Suprapubic skin (tissue), 4 donors: ENCODE measurements around the gene PCTP. TPM values are rescaled to one million over a fixed set of nuclear protein-coding genes. Genes with fewer than 3 reads are reported as not detected.

ENCODE experiments used
- DNase-seq, 2 donors: peaks; one replicate each; pipeline ENCODE4 v3.0.0-alpha.2; 2019; ENCODE audit warnings: low spot score in 2 of 2
- H3K27ac ChIP-seq: fragments of 200-600 bp; sonication (generic); one replicate; pipeline ENCODE4 v1.5.1; 2019
- H3K27me3 ChIP-seq: fragments of 200-600 bp; sonication (generic); one replicate; pipeline ENCODE4 v1.5.1; 2019
- H3K36me3 ChIP-seq: fragments of 200-600 bp; sonication (generic); one replicate; pipeline ENCODE4 v1.5.1; 2019
- H3K4me1 ChIP-seq: fragments of 200-600 bp; sonication (generic); one replicate; pipeline ENCODE4 v1.5.1; 2019
- H3K4me3 ChIP-seq: fragments of 200-600 bp; sonication (generic); one replicate; pipeline ENCODE4 v1.5.1; 2019; ENCODE audit warnings: mild to moderate bottlenecking
- H3K9me3 ChIP-seq: fragments of 200-600 bp; sonication (generic); one replicate; pipeline ENCODE4 v1.5.1; 2019
- CTCF ChIP-seq, 2 donors: fragments of 200-600 bp in 1 of 2; fragments of 450-650 bp in 1 of 2; sonication (generic) in 1 of 2; IDR thresholded peaks; one replicate each; pipeline ENCODE4 v1.5.1; 2016 to 2019; ENCODE audit warnings: antibody characterized with exemption in 2 of 2, mild to moderate bottlenecking in 1 of 2, moderate library complexity in 1 of 2
- EP300 ChIP-seq: sonication (generic); formaldehyde crosslinking; IDR thresholded peaks from one replicate; pipeline ENCODE4 v1.6.1; 2017; ENCODE audit warnings: antibody characterized with exemption
- POLR2A ChIP-seq, 2 donors: fragments of 450-650 bp; IDR thresholded peaks; one replicate each; pipeline ENCODE4 v1.6.1; 2017; ENCODE audit warnings: antibody characterized with exemption in 2 of 2, mild to moderate bottlenecking in 2 of 2, moderate library complexity in 2 of 2
- POLR2AphosphoS5 ChIP-seq, 3 donors: sonication (generic); formaldehyde crosslinking; IDR thresholded peaks; one replicate each; pipeline ENCODE4 v1.6.1; 2017; ENCODE audit warnings: antibody characterized with exemption in 3 of 3
- WGBS: methylation state at CpG from one replicate; pipeline ENCODE4 v1.1.5; 2018; 5-methylcytosine and 5-hydroxymethylcytosine counted together
- total RNA-seq, 4 donors: library from RNA; depleted of rRNA; stranded (reverse); fragments of >200 nt; gene quantifications; one replicate each; pipeline ENCODE4 v1.1.0, GENCODE V29; 2016

PCTP gene
- total RNA-seq, 4 donors from 2014 or later: 6.4 to 17.4 (median 11.2) TPM

- TF ChIP-seq POLR2AphosphoS5 (IDR thresholded peaks at IDR 0.05): no peak
- WGBS: 38% methylated on average over 5 of the region's 5 CpGs
- H3K4me3 ChIP-seq: peak overlapping the region; percentile 36
- H3K27ac ChIP-seq: peak overlapping the region; percentile 72
- no peaks in the 10 kb centered on the region for H3K9me3 ChIP-seq
- H3K36me3 ChIP-seq: no peaks in the 10 kb centered on the region
- H3K27me3 ChIP-seq: no peaks in the 10 kb centered on the region
- no peak for DNase-seq
- H3K4me1 ChIP-seq: peaks cover 44% of the 10 kb centered on the region
Observed at GRCh38 chr17:55722016-55722736, 28.7 kb upstream of the PCTP start.

- TF ChIP-seq POLR2AphosphoS5 (IDR thresholded peaks at IDR 0.05): no peak
- TF ChIP-seq POLR2A (IDR thresholded peaks at IDR 0.05): peak in 1 of 2 donors; percentile 54
- H3K9me3 ChIP-seq: no peaks in the 10 kb centered on the region
- WGBS: 9% methylated on average over 12 of the region's 12 CpGs
- no peaks in the 10 kb centered on the region for H3K36me3 ChIP-seq
- DNase-seq: peak; percentile 76 to 80
- H3K4me1 ChIP-seq: peaks cover 46% of the 10 kb centered on the region
- H3K27me3 ChIP-seq: no peaks in the 10 kb centered on the region
- peak within 1 kb of the TSS; percentile 72 for H3K27ac ChIP-seq
- peak within 1 kb of the TSS; percentile 36 for H3K4me3 ChIP-seq
Observed at GRCh38 chr17:55722742-55723487, 27.9 kb upstream of the PCTP start, which contains the start of gene TMEM100. TSS of gene TMEM100 (minus strand) at chr17:55722864. CDS start at chr17:55721070, 1,794 bp downstream.

GRCh38 chr17:55723488-55723848 is 27.4 kb upstream of the PCTP start:
- no peak for DNase-seq
- Histone ChIP-seq H3K27me3 (no peaks in the 10 kb centered on the region), H3K27ac (peak overlapping the region; percentile 72), H3K36me3 (no peaks in the 10 kb centered on the region), H3K9me3 (no peaks in the 10 kb centered on the region), H3K4me3 (peak overlapping the region; percentile 36), H3K4me1 (peaks cover 46% of the 10 kb centered on the region)
- TF ChIP-seq POLR2AphosphoS5 (IDR thresholded peaks at IDR 0.05): no peak
- no peak for TF ChIP-seq CTCF (IDR thresholded peaks at IDR 0.05)
- no peak for TF ChIP-seq POLR2A (IDR thresholded peaks at IDR 0.05)

- no peaks in the 10 kb centered on the region for H3K27me3 ChIP-seq
- no peak overlapping the region for H3K4me3 ChIP-seq
- H3K27ac ChIP-seq: peak overlapping the region; percentile 62
- peak; percentile 85 to 89 for DNase-seq
- no peak for TF ChIP-seq EP300
- TF ChIP-seq POLR2A (IDR thresholded peaks at IDR 0.05): no peak
- peak in 2 of 3 donors; percentile 36 to 81 for TF ChIP-seq POLR2AphosphoS5 (IDR thresholded peaks at IDR 0.05)
- H3K4me1 ChIP-seq: peaks cover 53% of the 10 kb centered on the region
- WGBS: 43% methylated on average over 2 of the region's 2 CpGs
- no peaks in the 10 kb centered on the region for H3K9me3 ChIP-seq
- no peaks in the 10 kb centered on the region for H3K36me3 ChIP-seq
Observed at GRCh38 chr17:55726440-55726839, 24.4 kb upstream of the PCTP start.

GRCh38 chr17:55727275-55727674 is 23.6 kb upstream of the PCTP start:
- H3K27ac ChIP-seq: no peak overlapping the region
- H3K9me3 ChIP-seq: no peaks in the 10 kb centered on the region
- no peaks in the 10 kb centered on the region for H3K36me3 ChIP-seq
- no peaks in the 10 kb centered on the region for H3K27me3 ChIP-seq
- 90% methylated on average over 6 of the region's 6 CpGs for WGBS
- no peak for DNase-seq
- peaks cover 56% of the 10 kb centered on the region for H3K4me1 ChIP-seq
- H3K4me3 ChIP-seq: no peak overlapping the region
- TF ChIP-seq POLR2A (IDR thresholded peaks at IDR 0.05) (no peak), EP300 (no peak), CTCF (IDR thresholded peaks at IDR 0.05) (no peak), POLR2AphosphoS5 (IDR thresholded peaks at IDR 0.05) (no peak)

- H3K4me3 ChIP-seq: no peak overlapping the region
- H3K9me3 ChIP-seq: no peaks in the 10 kb centered on the region
- H3K27me3 ChIP-seq: no peaks in the 10 kb centered on the region
- WGBS: 58% methylated on average over 1 of the region's 1 CpG
- peaks cover 56% of the 10 kb centered on the region for H3K4me1 ChIP-seq
- TF ChIP-seq POLR2A (IDR thresholded peaks at IDR 0.05): no peak
- TF ChIP-seq POLR2AphosphoS5 (IDR thresholded peaks at IDR 0.05): no peak
- TF ChIP-seq EP300: no peak
- TF ChIP-seq CTCF (IDR thresholded peaks at IDR 0.05): no peak
- H3K27ac ChIP-seq: no peak overlapping the region
- no peak for DNase-seq
- no peaks in the 10 kb centered on the region for H3K36me3 ChIP-seq
Observed at GRCh38 chr17:55727920-55728319, 22.9 kb upstream of the PCTP start.
